Measurements from ENCODE around the gene OR2A5.
"Not testable (repeated sequence)": the region's sequence is repeated elsewhere in the genome, so short reads cannot be mapped to it uniquely, and the experiment has no call there.

The OR2A5 gene, protein sequence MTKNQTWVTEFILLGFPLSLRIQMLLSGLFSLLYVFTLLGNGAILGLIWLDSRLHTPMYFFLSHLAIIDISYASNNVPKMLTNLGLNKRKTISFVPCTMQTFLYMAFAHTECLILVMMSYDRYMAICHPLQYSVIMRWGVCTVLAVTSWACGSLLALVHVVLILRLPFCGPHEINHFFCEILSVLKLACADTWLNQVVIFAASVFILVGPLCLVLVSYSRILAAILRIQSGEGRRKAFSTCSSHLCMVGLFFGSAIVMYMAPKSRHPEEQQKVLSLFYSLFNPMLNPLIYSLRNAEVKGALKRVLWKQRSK

GRCh38 chr7:144048648-144049047 is at the start of gene OR2A5:
OR2A5 (plus strand) TSS chr7:144048948; CDS start chr7:144050402, 1,454 bp downstream.
- no peak for DNase-seq

GRCh38 chr7:144000020-144000419 is 48.7 kb upstream of the OR2A5 start, which contains the start of gene OR6B1:
OR6B1 (plus strand) TSS chr7:144000320; CDS start chr7:144003997, 3,677 bp downstream.
- DNase-seq = no peak

- no peak for DNase-seq
Measured at GRCh38 chr7:144001543-144001942, 47.2 kb upstream of the OR2A5 start.

- DNase-seq = no peak
Measured at GRCh38 chr7:144004703-144005102, 44.0 kb upstream of the OR2A5 start.

DNA sequence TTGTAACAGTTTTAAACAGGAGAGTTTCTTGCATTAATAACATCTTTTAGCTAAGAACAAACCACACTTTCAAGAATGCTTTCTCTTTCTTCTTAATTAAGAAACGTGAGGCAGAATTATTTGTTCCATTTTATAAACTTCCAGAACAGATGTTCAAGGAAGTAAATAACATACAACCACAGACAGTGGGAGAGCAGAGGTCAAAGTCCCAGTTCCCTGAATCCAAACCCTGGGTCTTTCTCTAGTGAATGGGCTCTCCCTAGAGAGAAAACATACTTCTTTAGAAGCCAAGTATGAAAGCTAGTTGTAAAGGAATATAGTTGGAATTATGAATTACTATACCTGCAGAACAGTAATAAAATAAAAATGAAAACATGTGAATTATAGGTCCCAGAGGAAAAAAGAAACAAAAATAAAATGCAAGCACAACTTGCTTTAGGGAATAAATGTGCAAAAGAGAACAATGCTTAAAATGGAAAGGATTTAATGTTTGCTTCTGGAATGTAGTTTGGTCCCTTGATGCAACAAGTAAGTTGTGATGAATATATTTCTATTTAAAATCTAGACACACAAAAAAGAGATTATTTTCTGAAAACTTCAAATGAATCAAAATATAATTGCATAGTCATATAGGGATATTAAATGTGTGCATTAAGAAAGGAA is 42.6 kb upstream of the OR2A5 start:
- DNase-seq = no peak

- DNase-seq = no peak
Measured at GRCh38 chr7:144006692-144007042, 42.1 kb upstream of the OR2A5 start.

DNA sequence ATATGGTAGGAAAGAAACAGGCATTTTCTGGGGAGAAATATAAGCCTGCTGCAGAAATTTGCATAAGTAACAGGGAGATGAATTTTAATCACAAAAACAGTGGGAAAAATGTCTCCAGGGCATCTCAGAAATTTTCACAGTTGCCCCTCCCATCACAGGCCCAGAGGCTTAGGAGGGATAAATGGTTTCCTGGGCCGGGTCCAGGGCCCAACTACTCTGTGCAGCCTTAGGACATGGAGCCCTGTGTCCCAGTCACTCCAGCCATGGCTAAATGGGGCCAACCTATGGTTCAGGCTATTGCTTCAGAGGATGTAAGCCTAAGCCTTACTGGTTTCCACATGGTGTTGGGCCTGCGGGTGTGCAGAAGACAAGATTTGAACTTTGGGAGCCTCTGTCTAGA is 39.4 kb upstream of the OR2A5 start:
- no peak for DNase-seq

DNA sequence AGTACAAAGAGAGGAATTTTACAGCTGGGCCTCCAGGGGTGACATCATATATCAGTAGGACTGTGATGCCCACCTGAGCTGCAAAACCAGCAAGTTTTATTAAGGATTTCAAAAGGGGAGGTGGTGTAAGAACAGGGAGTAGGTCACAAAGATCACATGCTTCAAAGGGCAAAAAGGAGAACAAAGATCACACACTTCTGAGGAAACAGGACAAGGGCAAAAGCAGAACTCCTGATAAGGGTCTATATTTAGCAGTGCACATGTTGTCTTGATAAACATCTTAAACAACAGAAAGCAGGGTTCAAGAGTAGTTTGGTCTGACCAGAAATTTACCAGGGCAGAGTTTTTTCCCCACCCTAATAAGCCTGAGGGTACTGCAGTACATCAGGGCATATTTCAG is 38.7 kb upstream of the OR2A5 start:
- DNase-seq = not testable (repeated sequence)

DNA sequence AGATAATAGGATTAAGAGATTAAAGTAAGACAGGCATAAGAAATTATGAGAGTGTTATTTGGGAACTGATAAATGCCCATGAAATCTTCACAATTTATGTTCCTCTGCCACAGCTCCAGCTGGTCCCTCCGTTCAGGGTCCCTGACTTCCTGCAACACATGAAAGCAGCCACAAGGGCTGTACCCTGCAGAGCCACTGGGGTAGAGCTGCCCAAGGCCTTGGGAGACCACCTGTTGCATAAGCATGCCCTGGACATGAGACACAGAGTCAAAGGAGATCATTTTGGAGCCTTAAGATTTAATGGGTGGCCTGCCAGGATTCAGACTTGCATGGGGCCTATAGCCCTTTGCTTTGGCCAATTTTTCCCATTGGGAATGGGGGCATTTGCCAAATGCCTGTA is 37.9 kb upstream of the OR2A5 start:
- not testable (repeated sequence) for DNase-seq

GRCh38 chr7:144011458-144012230 is 37.1 kb upstream of the OR2A5 start:
- DNase-seq = no peak

- no peak for DNase-seq
Measured at GRCh38 chr7:144018065-144018464, 30.7 kb upstream of the OR2A5 start.

DNA sequence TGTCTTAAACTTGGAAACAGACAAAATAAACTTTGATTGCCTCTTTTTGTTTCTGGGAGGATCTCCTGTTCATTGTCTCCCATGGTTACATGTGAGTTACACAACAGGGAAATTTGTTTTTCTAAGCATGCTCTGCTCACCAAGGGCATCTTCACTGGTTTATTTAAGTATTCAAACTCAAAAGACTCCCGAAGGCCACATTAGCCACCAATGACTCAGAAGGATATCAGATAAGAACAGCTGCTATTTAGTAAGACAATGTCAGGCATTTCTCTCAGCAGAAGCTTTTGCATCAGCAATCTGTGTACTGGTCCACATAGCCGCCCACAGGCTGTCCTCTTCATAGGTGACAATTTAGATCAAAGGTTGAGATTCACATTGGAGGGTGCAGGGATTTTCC is 29.3 kb upstream of the OR2A5 start:
- DNase-seq = no peak

DNA sequence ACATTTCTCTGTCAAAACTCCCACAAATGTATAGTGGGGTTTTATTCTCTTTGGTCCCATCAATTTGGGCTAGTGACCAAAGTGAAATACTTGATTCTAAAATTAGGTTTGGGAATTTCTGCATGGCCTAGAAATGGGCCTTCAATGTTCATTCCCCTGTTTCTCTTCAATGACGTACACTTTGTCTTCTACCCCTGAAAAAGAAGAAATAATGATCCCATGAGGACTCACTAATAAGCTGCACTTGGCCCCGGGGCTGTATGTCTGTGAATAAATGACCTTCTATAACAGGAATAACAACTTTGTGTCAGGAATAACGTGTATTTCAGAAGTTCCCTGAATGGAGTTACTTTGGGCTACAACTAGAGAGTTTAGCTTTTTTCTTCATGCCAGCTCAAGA is 28.4 kb upstream of the OR2A5 start:
- no peak for DNase-seq

DNA sequence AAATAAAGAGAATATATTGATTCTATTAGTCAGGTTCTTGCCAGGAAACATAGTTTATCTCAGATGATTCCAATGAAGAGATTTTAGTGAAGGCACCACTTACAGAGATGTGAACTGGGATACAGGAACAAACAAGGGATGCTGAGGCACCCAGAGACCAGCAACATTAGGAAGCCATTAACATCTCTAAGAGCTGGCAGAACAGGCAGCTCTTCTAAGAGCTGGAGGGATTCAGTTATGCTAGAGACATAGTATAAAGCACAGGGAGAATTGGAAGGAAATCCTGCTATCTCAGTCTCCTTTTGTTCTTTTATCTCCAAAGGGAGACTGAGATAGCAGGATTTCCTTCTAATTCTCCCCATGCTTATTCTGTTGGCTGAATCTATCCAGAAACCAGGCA is 26.6 kb upstream of the OR2A5 start:
- DNase-seq = no peak

DNA sequence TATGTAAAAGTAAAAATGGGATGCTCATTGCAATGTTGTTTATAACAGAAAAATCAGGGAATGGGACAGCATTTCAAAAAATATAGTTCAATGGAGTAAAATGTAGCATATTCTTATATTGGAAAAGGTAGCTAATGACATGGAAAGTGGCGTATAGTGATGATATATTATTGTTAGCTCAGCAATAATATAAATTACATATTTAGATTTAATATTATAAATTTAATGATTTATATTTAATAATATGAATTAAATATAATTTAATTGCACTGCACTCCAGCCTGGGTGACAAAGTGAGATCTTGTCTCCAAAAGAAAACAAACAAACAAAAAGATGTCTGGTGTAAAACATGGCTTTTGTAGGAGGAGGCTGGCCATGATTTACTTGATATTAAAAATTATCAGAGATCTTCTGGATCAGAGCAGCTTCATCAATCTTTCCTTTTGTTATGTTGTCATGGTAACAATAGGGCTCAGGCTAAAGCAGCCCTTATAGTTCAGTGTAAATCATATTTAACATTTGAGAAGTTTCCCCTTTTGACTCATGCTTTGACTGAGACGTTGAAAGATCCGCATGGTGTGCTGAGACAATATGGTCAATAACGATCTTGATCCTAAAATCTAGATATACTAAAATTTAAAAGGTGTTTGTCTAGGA is 25.4 kb upstream of the OR2A5 start:
- DNase-seq = no peak

DNA sequence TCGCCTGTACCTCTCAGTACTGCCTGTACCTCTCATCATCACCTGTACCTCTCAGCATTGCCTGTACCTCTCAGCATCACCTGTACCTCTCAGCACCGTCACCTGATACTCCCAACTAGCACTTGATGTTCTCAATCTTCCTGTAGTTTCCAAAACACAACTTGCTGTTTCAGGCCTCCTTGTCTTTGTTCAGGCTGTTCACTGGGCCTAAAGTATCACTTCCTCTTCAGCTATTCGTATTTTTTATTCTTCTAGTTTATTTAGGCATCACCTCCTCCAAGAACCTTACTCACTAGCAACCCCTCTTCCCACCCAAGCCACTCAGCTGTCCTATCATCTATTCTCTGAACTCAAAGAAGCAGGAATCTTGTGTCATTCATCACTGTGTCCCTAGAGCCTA is 24.5 kb upstream of the OR2A5 start:
- DNase-seq = no peak

DNA sequence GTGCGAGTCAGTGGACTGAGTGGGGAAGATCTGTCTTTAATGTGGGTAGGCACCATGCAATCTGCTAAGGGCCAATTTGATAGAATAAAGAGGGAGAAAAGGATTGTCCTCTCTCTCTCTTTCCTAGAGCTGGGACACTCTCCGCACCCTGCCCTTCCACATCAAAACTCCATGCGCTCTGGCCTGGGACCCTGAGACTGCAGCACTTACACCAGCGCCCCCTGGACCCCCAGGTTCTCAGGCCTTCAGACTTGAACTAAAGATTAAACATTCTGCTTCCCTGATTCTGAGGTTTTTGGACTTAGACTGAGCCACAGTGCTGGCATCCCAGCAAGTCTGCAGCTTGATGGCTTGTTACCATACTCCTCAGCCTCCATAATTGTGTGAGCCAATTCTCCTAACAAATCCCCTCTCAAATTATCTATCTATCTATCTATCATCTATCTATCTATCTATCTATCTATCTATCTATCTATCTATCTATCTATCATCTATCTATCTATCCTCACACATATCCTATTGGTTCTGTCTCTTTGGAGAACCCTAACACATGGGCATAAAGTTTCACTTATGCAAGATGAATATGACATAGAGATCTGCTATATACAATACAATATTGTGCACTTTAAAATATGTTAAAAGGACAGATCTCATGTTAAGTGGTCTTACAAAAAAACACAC is 22.4 kb upstream of the OR2A5 start:
- DNase-seq = no peak

DNA sequence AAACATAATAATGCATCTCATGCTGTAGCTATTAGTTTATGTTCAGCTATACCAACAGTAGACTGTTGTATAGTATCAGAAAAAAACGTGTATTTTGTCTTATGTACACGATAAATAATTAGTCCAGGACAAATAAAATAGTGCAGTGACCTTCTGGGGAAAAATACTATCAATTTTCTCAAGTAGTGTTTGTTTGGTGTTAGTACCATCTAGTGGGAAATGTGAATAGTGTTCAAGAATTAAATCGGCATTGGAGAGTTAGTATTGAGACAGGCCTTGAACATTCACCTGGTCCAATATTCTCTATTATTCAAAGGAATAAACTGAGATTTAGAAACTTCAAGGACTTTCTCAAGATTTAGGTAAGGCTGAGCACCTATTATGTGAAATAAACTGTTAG is 21.7 kb upstream of the OR2A5 start:
- no peak for DNase-seq

DNA sequence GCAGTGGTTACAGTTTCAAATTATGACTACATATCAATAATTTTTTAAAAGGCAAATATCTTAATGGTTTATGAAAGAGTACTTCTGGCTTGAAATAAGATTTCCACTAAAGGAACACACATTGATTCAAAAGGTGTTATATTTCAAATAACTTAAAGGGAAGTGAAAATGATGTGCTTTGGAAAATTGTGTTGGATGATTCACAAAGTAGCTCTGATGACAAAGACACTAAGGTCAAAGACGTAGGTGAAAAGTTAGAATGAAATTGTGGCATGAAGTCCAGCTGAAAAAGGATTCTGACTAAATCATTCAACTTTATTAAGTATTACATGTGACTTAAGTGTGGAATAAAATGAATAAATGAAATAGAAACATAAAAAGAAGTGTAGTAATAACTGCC is 20.8 kb upstream of the OR2A5 start:
- no peak for DNase-seq

DNA sequence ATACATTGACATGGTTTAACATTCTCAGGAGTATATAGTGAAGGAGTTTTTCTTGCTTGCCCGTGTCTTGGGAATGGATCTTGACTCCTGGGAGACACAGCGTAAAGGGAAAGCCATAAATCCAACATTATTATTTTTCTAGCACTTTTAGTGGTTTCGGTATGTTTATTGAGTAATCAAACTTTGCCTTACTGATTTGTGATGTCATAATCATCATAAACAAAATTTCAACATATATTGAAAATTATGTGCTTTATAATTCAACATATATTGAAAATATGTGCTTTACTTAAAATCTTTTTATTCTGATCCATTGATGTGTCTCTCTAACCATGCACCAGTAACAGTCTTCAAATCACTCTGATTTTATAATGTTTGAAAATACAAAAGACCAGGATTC is 20.2 kb upstream of the OR2A5 start:
- no peak for DNase-seq

GRCh38 chr7:144032516-144032915 is 16.2 kb upstream of the OR2A5 start:
- DNase-seq = no peak

DNA sequence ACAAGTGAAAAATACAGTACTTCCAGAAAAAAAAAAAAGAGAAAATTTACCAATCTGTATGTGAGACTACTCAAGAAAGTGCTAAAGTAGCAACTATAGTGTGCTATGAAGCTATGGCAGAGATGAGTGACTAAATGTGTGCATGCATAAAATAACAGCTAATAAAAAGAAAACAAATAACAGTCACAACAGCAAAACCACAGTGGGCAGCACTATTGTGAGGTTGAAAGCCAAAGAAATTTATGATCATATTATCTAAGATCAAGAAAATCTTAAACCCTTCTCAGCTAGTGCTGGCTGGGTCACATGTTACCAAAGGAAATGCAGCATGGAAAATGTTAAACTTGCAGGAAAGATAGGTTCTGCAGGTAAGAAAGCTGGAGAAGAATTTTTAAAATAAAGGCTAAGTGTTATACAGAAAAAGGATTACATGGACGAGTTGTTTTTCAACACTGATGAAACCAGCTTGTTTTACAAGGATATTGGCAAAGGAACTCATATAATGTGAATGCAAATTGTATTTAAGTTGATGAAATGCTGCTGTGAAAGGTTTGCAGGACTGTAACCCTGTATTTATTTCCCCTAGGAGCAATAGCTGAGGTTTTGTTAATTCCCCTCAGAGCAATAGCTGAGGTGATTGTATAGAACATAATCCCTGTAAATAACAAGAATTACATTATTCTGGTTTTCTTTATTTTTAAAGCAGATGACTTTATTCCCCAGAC is 15.6 kb upstream of the OR2A5 start:
- no peak for DNase-seq

Data from SHP77 treated with DMSO at 0.1 percent for 48 hours (cell line).